Mesenteric fat pad (tissue), 1 donor: Measurements from ENCODE around the gene TRPV3. TPM values are rescaled to one million over a fixed set of nuclear protein-coding genes. Genes with fewer than 3 reads are reported as not detected.
"Not testable (repeated sequence)": the region's sequence is repeated elsewhere in the genome, so short reads cannot be mapped to it uniquely, and the experiment has no call there.

Experiments used
- DNase-seq: peaks from one replicate; pipeline ENCODE4 v3.0.0-alpha.2; 2020; ENCODE audit warnings: low spot score
- long read RNA-seq: library from polyadenylated mRNA; unstranded; transcript quantifications from one replicate; pipeline ENCODE4 v2.0.0, GENCODE V29; 2020
- total RNA-seq: library from RNA; stranded (reverse); fragmentation: NEBNext Ultra II Directional; extraction: Animal tissue kit (Norgen Biotek cat#: 25700); gene quantifications from one replicate; pipeline ENCODE4 v1.2.1, GENCODE V29; 2021
- donor health status: DM: yes; HTN: yes; CAD: no.

TRPV3 gene
- 1.2 TPM for total RNA-seq
- long read RNA-seq = 0 reads

DNA sequence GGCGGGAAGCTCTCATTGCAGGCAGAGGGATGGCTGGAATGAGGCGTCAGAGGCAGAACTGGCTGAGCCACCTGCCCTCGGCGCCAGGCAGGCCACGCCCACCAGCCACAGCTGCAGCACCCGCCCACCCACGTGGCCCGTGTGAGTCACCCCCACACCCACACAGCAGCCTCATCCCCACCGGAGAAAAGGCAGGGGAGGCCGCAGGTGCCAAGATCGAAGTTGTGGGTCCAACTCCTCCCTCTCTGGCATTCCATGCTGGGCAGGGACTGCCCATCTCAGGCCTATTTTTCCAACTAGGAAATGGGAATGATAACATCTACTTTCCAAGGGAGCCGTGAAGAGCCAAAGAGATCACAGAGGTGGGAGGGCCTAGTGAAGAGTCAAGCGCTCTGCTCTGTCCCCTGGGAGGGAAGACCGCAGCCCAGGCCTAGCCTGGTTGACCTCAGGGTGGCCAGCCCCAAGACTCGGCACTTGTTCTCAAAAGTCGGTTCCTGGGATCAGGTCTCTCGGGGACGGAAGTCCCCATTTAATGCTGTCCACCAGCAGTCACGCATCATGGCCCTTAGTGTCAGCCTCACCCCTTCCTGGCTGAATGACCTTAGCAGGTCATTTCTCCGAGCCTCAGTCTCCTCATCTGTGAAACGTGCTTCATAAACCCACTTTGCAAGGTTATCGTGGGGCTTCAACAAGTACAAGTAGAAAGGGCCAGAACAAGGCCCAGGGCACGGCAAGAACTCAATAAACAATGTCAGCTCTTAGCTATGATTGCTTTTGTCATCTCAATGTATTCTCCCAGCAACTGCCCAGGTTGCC lies at the start of gene TRPV3:
TSS of gene TRPV3 (minus strand) at position 45 of the 816 bp plus-strand sequence. CDS start 2,962 bp downstream, outside the sequence.
- DNase-seq = no peak

- no peak for DNase-seq
These were observed 46.3 kb upstream of the TRPV3 start for GRCh38 chr17:3603870-3604259.

DNA sequence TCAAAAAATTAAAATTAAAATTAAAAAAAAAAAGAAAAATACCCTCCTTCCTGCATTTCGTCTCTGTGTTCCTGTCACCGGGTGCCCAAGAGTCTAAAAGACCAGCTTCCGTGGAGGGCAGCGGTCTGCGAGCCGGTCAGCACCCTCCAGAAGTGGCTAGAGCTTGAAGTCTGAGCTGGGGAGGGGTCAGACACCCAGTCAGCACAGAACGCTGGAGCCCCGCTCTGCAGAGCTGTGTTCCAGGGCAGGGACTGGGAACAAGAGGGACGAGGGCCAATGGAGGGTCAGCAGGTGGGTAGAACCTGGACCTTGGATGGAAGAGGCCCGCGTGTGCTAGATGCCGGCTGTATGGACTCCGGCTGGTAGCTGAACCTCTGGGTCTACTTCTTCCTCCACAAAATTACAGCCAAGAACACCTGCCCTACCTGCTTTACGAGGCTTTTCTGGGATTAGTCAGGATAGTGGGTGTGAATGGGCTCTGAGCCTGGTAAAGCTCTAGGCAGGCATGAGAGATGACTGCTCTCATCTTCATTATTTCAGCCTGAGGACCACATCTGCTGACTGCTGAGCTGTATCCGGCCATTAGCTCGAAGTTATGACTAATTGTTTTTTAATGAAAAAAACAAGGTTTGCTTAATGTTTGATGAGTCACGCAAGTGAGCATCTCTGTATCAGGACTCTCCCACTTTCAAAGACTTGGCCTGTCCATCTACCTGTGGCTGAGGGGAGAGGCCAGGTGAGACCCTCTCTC lies 45.7 kb upstream of the TRPV3 start:
- no peak for DNase-seq

DNA sequence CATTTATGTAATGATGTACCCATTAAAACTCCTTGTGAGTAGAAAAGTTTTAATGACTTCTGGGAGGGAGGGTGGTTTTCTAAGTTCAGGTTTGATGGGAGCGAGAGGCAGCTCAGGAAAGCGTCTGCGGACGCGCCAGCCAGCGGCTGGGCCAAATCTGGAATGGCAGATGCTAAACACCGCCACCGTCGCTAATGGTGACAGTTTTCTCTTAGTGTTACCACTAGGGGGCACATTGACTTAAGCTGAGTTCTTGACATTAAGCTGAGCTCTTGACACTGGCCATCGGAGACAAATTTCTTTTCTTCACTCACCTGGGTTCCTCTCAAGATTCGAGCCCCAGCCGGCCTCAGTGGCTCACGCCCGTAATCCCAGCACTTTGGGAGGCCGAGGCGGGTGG lies 44.9 kb upstream of the TRPV3 start:
- no peak for DNase-seq

DNA sequence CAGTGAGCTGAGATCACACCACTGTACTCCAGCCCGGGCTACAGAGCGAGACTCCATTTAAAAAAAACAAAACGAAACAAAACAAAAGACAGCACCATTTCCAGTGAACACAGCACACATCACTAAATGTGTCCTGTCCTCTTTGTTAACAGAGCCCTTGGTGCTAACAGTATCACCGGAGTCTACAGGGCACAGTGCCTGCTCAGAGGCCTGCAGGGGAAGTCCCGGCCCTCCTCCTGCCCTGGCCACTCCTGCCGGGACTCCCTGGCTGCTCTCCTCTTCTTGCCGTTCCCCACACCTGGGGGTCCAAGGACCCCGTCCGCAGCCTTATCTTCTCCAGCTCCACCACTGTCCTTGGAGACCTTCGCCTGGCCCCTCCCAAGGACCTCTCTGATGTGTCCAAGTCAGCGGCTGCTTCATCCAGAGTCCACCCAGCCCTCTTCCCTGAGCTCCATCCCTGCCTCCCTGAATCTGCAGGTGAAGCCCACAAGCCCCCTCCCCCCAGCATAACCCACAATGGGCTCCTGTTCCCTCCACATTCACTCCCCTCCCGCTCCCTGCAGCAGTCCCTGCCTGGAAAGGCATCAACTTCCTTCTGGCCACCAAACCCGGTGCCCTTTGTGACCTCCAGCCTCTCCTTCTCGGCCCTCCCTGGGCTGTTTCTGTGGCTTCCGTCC lies 43.1 kb upstream of the TRPV3 start:
- DNase-seq = no peak

GRCh38 chr17:3598078-3598477 lies 40.5 kb upstream of the TRPV3 start:
- DNase-seq = no peak

DNA sequence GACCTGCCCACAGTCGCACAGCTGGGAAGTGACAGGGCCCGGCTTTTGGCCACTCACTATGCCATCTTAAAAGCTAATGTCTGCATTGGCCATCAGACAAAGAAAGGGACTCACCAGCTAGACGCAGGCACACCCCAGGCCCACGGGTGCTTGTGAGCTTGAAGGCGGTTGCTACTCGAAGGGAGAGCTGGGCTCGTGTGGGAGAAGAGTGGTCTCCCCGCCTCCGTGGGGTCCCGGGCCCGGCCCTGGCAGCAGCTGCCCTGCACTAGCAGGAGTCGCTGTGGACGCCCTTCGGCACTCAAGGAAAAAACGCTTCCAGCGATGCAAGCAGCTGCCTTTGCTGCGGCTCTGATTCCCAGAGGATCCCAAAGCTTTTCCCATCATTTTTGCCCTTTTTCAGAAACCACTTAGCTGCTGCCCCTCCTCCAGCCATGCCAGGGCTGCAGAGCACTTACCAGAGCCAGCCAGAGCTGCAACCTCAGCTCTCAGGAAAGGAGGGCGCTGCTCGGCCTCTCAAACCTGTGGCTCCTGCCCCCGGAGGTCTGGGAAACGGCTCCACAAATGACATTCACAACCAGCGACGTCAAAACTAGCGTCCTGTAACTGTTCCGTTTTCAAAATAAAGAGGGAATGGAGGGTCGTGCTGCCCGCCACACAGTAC lies 39.3 kb upstream of the TRPV3 start:
- no peak for DNase-seq

- no peak for DNase-seq
These were observed 37.4 kb upstream of the TRPV3 start for GRCh38 chr17:3594976-3595375.

DNA sequence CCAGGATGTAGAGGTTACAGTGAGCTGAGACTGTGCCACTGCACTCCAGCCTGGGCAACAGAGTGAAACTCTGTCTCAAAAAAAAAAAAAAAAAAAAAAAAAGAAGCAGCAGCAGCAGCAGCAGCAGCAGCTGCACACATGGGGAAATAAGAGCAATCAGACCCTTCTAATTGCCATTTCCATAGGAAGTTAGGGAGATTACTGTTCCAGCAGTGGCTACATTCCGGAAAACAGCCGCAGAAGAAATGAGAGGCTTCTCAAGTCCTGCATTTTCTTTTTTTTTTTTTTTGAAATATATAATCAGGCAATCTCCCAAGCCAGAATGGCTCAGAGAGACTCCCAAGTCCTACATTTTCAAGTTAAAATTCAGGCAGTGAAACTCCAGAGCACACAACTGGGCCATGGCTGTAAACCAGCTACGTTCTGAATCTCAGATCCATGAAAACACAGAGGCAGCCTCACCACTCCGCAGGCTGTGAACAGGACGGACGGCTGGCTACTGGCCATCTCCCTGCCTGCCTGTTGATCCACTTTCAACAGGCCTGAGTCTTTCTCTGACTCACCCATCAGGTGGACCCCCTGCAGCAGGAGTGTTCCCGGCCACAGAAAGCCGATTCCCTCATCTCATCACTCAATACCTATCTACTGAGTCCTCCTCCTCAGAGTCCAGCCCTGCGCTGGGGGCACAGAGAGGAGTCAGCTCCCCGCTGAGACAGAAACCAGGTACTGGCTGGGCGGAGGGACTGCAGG lies 36.6 kb upstream of the TRPV3 start:
- DNase-seq = no peak

GRCh38 chr17:3593384-3593783 lies 35.8 kb upstream of the TRPV3 start:
- DNase-seq = no peak

- DNase-seq = no peak
These were observed 34.7 kb upstream of the TRPV3 start for GRCh38 chr17:3592216-3592860.

DNA sequence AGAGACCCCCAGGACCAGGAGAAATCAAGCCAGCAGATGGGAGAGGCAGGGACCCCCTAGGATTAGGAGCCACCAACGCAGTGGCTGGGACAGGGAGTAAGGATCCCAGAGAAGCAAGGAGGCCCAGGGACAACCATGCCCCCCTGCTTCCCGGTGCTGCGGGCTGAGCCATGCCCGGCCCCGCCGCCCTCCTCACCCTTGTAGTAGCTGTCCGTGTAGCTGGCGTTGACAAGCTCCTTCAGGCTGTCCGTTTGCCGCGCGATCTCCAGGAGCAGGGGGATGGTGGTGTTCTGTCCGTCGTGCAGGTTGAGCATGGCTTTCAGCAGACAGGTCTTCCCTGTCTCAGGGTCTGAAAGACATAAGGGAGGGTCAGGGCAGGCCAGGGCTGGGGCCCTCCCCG lies 33.2 kb upstream of the TRPV3 start:
- DNase-seq = no peak

DNA sequence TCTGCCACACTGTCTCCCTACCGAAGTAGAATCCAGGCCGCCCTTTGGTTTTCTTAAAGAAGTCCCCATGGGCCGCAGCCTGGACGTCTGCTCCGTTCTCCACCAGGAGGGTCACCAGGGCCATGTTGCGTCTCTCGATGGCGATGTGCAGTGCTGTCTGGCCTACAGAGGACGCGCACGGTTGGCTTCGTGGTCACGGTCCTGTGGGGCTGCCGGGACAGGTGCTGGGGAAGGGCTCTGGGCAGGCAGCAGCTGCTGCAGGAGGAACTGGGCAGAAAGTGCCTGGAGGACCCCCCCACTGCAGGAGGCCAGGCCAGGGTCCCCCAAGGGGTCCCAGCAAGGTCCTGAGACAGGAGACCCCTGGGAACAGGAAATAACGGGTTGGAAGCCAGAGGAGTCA lies 32.6 kb upstream of the TRPV3 start:
- DNase-seq = no peak

DNA sequence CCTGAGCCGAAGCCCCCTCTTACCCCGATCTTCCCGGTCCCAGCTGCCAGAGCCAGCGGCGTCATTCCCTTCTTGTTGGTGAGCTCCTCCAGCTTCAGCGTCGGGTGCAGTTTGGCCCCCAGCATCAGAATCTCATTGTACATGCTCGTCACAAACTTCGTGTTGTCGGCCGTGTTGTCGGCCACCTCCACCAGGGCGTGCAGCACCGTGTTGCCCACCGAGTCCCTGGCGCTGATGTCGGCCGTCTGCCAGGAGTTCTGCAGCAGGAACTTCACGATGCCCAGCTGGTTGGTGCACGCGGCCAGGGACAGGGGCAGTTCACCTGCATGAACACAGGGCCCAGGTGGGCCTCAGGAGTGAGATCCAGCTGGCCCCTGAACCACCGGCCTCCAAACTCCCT lies 32.2 kb upstream of the TRPV3 start:
- no peak for DNase-seq

DNA sequence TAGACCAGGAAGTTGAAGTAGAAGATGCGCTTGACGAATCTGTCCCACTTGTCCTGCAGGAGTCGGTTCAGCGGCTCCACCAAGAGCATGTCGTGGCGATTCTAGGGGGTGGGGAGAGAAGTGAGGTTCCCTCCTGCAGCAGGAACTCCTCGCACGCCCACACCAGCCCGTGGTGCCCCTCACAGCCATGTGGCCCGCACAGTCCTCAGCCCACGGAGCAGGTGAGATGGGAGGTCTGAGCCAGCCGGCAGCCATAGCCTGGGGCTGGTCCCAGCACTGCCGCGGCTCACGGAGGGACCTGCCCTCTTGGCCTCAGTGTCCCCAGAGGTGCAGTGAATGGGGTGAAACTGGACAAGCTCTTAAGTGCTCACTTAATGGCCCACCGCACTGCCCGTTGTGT lies 28.2 kb upstream of the TRPV3 start:
- DNase-seq = no peak

DNA sequence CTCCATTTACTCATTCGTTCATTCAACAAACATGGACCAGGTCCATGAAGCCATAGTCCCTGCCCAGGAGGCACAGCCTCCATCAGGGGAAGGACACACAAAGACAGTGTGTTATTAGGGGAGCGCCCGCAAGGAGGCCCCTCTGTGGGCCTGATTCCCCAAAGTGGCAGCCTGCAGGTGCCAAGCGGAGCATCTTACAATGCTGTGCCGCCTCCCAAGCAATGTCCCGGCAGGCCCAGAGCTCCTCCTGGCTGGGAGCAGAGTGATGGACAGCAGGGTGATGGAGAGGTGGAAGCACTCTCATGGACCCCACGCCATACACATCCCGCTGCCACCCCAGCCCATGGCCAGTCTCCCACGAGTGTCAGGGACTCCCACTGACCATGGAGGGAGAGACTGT lies 25.8 kb upstream of the TRPV3 start:
- DNase-seq = no peak

DNA sequence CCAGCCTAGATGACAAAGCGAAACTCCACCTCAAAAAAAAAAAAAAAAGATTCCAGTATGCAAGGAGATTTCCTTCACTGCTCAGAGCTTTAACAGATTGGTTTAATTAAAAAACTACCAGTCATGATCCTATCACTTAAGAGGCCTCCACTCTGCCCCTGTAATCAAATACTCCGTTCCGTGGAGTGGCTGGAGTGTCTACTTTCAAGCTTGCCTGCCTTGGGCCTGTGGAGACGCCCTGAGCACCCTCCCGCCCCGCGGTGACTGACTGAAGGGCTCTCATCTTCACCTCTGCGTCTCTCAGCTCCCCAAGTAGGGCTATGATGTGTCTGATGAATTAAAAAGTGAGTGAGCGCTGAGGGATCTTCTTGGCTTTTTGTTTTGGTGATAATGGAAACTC lies 25.3 kb upstream of the TRPV3 start:
- no peak for DNase-seq

GRCh38 chr17:3578667-3579066 lies 21.1 kb upstream of the TRPV3 start:
- not testable (repeated sequence) for DNase-seq

- no peak for DNase-seq
These were observed 19.4 kb upstream of the TRPV3 start for GRCh38 chr17:3576970-3577369.

DNA sequence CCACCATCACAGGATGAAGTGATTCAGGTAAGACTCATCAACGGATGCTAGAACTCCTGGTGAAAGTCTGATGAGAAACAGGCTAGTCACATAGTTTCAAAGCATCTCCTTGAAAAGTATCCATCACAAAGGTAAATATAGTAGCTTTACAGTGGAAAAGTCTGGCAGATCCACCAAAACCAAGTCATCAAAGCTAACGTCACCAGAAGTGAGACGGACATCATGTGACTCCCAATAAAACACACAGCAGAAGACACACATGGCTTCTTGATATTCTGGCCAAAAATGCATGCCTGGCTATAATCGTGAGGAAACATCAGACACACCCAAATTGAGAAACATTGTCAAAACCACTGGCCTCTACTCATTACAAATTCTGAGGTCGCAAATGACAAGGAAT lies 17.9 kb upstream of the TRPV3 start:
- no peak for DNase-seq
